Smooth muscle cell of the umbilical artery (primary cell): Measurements from ENCODE around the gene ACSM2B. TPM values are rescaled to one million over a fixed set of nuclear protein-coding genes. Genes with fewer than 3 reads are reported as not detected.

ENCODE experiments used
- total RNA-seq: library from RNA; depleted of rRNA; stranded (reverse); fragments of >200 nt; gene quantifications from 2 replicates; pipeline ENCODE4 v1.2.3, GENCODE V29; 2014

The ACSM2B gene
- not detected in 2 replicates for total RNA-seq

DNA sequence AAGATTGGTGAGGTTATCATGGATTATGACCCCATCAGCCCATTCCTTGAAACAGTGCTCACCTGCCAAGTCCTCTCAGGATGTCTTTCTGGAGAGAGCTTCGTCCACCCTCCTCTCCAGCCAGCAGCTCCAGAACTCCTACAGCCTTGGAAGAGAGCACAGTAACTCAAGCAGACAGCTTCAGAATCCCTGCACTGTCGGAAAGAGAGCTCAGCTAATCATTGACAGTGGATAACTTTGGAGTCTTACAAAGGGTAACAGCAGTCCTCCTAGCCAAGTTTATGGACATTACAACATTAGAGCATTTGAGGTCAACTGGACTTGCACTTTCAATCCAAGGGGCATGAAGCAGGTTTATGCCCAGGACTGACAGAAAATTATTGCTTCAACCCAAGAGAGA, at the start of gene ACSM2B:
Gene ACSM2B (minus strand): TSS at position 223 of the 400 bp plus-strand sequence. CDS start 11,522 bp downstream, outside the sequence.

Other genes starting within 250 kb of the ACSM2B start
- gene GP2, start 248.9 kb downstream of the ACSM2B start, total RNA-seq, result not detected in 2 replicates
- not detected in 2 replicates for gene UMOD, start 223.7 kb downstream of the ACSM2B start, total RNA-seq
- not detected in 2 replicates for gene PDILT, start 171.6 kb downstream of the ACSM2B start, total RNA-seq
- not detected in 2 replicates for gene ACSM5, start 166.8 kb downstream of the ACSM2B start, total RNA-seq
- not detected in 2 replicates for gene ACSM2A, start 124.8 kb downstream of the ACSM2B start, total RNA-seq
- gene ACSM1, start 121.3 kb upstream of the ACSM2B start, total RNA-seq, result not detected in 2 replicates
- gene THUMPD1, start 165.5 kb upstream of the ACSM2B start, total RNA-seq, result 76.4 and 80.2 TPM in 2 replicates
- gene ACSM3, start 187.6 kb upstream of the ACSM2B start, total RNA-seq, result 0.28 and 1.2 TPM in 2 replicates
- gene ERI2, start 230.1 kb upstream of the ACSM2B start, total RNA-seq, result 19.6 and 43.5 TPM in 2 replicates
- 3.6 and 5.6 TPM in 2 replicates for gene REXO5, start 230.2 kb upstream of the ACSM2B start, total RNA-seq